PFSK-1 (cell line): ENCODE data around the gene JADE3.

Experiments used
- FOXP2 ChIP-seq: optimal IDR thresholded peaks from 2 replicates; pipeline ENCODE3; 2011; ENCODE audit warnings: borderline replicate concordance, control low read depth, inconsistent platforms; ENCODE audit not compliant: insufficient read depth; ENCODE audit errors: extremely low read length, extremely low read depth
- POLR2AphosphoS5 ChIP-seq: IDR thresholded peaks from 2 replicates; pipeline ENCODE4 v1.6.1; 2012; ENCODE audit warnings: low read depth, mild to moderate bottlenecking, control low read depth, low read length, moderate library complexity
- SIN3A ChIP-seq: IDR thresholded peaks from 2 replicates; pipeline ENCODE4 v1.6.1; 2012; ENCODE audit warnings: mild to moderate bottlenecking, low read length, moderate library complexity, borderline replicate concordance; ENCODE audit not compliant: insufficient read depth
- TAF1 ChIP-seq: IDR thresholded peaks from 2 replicates; pipeline ENCODE4 v1.6.1; 2012; ENCODE audit warnings: low read length, control low read depth, borderline replicate concordance; ENCODE audit not compliant: insufficient read depth
- TF ChIP-seq, protein P1 (sequence below), 2 experiments: IDR thresholded peaks; 2 replicates each; pipeline versions ENCODE4 v1.6.1 to v1.8.0; 2011 to 2012; ENCODE audit warnings: low read depth in 2 of 2, low read length in 2 of 2, control low read depth in 1 of 2, inconsistent platforms in 1 of 2, mild to moderate bottlenecking in 1 of 2, moderate library complexity in 1 of 2; ENCODE audit not compliant: insufficient read depth in 1 of 2

The JADE3 gene

DNA sequence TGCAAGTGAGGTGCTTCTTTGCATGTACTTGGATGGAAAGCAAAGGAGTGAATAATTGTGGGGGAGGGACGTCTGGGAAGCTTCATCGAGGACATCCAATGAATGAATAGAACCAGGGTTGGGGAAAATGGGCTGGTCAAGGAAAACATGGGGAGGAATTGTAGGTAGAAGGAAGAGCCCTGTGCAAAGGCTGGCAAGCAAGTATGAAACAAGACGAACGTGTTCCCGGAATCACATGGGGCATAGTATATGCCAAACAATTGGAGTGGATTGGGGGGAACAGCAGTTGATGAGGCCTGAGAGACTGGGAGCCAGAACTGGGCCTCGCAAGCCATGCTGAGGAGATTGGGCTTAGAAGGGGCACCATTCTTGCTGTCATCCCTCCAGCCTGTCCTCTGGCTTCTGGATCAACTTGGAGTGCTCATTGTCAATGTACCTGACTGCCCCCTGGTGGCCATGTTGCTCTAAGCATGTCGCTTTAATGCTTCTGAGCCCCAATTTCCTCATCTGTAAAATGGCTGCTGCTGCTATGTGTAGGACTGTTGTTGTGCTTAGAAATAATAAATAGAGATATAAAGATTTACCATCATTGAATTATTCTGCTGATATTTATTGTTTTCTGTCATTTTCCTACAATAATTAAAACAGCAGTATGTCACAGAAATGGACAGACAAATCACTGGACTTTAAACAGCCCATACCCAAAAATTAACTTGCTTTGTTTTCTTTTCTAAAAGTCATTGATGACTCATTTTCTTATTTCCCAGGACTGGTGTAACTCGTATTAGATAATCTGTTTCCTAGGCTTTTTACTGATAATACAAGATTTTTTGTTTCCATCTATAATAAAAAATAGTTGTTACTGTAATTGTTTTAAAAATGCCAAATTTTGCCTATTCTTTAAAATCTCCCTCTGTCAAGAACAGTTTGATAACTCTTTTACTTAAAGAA is 66.4 kb downstream of the JADE3 start:
- no peak for TF ChIP-seq SIN3A
- TF ChIP-seq TAF1 = no peak
- no peak for TF ChIP-seq FOXP2
- no peak for TF ChIP-seq POLR2AphosphoS5
- TF ChIP-seq, protein P1, sequence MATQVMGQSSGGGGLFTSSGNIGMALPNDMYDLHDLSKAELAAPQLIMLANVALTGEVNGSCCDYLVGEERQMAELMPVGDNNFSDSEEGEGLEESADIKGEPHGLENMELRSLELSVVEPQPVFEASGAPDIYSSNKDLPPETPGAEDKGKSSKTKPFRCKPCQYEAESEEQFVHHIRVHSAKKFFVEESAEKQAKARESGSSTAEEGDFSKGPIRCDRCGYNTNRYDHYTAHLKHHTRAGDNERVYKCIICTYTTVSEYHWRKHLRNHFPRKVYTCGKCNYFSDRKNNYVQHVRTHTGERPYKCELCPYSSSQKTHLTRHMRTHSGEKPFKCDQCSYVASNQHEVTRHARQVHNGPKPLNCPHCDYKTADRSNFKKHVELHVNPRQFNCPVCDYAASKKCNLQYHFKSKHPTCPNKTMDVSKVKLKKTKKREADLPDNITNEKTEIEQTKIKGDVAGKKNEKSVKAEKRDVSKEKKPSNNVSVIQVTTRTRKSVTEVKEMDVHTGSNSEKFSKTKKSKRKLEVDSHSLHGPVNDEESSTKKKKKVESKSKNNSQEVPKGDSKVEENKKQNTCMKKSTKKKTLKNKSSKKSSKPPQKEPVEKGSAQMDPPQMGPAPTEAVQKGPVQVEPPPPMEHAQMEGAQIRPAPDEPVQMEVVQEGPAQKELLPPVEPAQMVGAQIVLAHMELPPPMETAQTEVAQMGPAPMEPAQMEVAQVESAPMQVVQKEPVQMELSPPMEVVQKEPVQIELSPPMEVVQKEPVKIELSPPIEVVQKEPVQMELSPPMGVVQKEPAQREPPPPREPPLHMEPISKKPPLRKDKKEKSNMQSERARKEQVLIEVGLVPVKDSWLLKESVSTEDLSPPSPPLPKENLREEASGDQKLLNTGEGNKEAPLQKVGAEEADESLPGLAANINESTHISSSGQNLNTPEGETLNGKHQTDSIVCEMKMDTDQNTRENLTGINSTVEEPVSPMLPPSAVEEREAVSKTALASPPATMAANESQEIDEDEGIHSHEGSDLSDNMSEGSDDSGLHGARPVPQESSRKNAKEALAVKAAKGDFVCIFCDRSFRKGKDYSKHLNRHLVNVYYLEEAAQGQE (IDR thresholded peaks at IDR 0.05; ENCODE audit: insufficient read depth in 1 of 2, low read depth in 2 of 2, low read length in 2 of 2) = no peak

DNA sequence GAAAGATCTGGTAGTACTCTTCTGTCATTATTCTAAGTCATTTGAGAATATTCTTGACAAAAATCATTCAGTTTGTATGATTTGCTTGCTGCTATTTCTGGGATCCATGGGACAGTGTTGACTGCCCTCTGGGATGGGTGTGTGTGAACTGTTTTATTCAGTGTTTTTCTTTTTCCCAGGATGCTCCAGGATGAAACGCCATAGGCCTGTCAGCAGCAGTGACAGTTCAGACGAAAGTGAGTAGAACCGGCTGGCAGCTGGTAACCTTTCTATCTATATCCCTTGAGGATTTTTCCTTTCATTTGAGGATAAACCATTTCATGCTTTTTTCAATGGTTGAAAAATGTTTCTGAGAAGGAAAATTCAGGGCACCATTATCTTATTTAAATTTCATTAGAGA is 72.5 kb downstream of the JADE3 start:
- TF ChIP-seq TAF1 (no peak), FOXP2 (no peak), SIN3A (no peak), POLR2AphosphoS5 (no peak)
- TF ChIP-seq, protein P1 (IDR thresholded peaks at IDR 0.05; ENCODE audit: insufficient read depth in 1 of 2, low read depth in 2 of 2, low read length in 2 of 2) = no peak

DNA sequence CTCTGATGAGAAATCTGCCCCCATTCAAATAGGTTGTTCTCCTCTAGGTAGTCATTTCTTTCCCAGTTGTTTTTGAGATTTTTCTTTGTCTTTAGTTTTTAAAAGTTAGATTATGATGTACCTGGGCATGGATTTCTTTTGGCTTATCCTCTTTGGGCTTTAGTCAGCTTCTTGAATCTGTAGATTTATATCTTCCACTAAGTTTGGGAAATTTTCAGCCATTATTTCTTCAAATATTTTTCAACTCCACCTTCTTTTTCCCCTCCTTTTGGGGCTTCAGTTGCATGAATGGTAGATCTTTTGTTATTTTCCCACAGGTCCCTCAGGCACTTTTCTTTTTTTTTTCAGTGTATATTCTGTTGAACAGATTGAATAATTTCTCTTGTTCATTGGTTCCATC is 77.3 kb downstream of the JADE3 start:
- TF ChIP-seq FOXP2 = no peak
- TF ChIP-seq POLR2AphosphoS5 = no peak
- TF ChIP-seq, protein P1 (IDR thresholded peaks at IDR 0.05; ENCODE audit: insufficient read depth in 1 of 2, low read depth in 2 of 2, low read length in 2 of 2) = no peak
- TF ChIP-seq TAF1 = no peak

DNA sequence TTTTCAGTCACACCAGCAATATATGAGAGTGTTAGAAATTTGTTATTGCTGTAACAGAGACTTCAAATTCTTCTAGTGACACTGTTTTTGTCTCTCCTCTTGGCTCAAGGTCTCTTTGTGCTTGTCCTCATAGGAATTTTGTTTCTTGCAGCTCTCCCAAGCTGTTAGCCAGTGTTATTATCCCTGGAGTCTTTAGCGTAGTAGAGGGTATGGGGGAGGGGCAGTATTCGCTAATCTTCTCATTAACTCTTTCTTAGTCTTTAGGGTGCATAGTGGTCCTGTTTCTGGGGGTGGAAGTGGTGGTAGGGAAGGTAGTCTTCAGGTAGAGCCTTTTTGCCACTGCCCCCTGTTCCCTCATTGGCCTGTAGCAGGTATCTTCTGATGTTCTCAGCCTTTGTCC is 79.4 kb downstream of the JADE3 start:
- TF ChIP-seq POLR2AphosphoS5 (no peak), SIN3A (no peak), FOXP2 (no peak), TAF1 (no peak)
- TF ChIP-seq, protein P1 (IDR thresholded peaks at IDR 0.05; ENCODE audit: insufficient read depth in 1 of 2, low read depth in 2 of 2, low read length in 2 of 2) = no peak

DNA sequence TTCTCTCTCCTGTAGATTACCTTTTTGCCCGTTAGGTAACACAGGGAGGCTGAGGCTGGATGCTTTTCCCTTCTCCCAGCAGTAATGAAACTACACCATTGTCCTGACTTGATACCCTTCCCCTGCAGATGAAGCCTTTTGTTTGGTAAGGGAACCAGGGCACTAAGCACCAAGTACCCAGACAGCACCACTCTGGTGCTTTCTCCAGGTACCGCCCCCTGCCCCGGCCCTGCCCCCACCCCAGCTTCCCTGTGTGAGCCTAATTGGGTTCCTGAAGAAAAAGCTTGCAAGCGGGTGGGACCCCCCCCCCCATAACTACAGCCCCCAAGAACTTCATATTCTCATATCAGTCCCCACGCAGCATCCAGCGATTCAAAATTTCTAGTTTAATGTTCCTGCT is 79.8 kb downstream of the JADE3 start:
- TF ChIP-seq FOXP2 (no peak), POLR2AphosphoS5 (no peak), SIN3A (no peak)
- TF ChIP-seq, protein P1 (IDR thresholded peaks at IDR 0.05; ENCODE audit: insufficient read depth in 1 of 2, low read depth in 2 of 2, low read length in 2 of 2) = no peak
